Adipocyte (in vitro differentiated cells): ENCODE results near the gene ABCD1.
A peak's percentile ranks its signal among the peaks of the same experiment; 100 is the strongest.
"Not testable (repeated sequence)": the region's sequence is repeated elsewhere in the genome, so short reads cannot be mapped to it uniquely, and the experiment has no call there.

Experiments used
- DNase-seq: peaks from one replicate; pipeline ENCODE4 v3.0.0-alpha.2; 2015; ENCODE audit warnings: low read depth
- H3K27me3 ChIP-seq: replicated peaks from 2 replicates; pipeline ENCODE4 v1.7.0; 2013; ENCODE audit warnings: mild to moderate bottlenecking, low read length, moderate library complexity; ENCODE audit not compliant: control insufficient read depth, insufficient read depth
- H3K36me3 ChIP-seq: 2 replicates; pipeline ENCODE4 v1.7.0; 2013; ENCODE audit warnings: low read length, mild to moderate bottlenecking, moderate library complexity; ENCODE audit not compliant: control insufficient read depth, insufficient read depth, severe bottlenecking
- H3K4me1 ChIP-seq: 2 replicates; pipeline ENCODE4 v1.7.0; 2013; ENCODE audit warnings: mild to moderate bottlenecking, low read length, moderate library complexity; ENCODE audit not compliant: control insufficient read depth, insufficient read depth
- H3K4me3 ChIP-seq: 2 replicates; pipeline ENCODE4 v1.7.0; 2013; ENCODE audit warnings: mild to moderate bottlenecking, low read length, moderate library complexity
- H3K9ac ChIP-seq: 2 replicates; pipeline ENCODE4 v1.7.0; 2013; ENCODE audit warnings: mild to moderate bottlenecking, low read length, moderate library complexity
- H3K9me3 ChIP-seq: 2 replicates; pipeline ENCODE4 v1.7.0; 2013; ENCODE audit warnings: mild to moderate bottlenecking, low read length, moderate library complexity; ENCODE audit not compliant: control insufficient read depth

Gene ABCD1

DNA sequence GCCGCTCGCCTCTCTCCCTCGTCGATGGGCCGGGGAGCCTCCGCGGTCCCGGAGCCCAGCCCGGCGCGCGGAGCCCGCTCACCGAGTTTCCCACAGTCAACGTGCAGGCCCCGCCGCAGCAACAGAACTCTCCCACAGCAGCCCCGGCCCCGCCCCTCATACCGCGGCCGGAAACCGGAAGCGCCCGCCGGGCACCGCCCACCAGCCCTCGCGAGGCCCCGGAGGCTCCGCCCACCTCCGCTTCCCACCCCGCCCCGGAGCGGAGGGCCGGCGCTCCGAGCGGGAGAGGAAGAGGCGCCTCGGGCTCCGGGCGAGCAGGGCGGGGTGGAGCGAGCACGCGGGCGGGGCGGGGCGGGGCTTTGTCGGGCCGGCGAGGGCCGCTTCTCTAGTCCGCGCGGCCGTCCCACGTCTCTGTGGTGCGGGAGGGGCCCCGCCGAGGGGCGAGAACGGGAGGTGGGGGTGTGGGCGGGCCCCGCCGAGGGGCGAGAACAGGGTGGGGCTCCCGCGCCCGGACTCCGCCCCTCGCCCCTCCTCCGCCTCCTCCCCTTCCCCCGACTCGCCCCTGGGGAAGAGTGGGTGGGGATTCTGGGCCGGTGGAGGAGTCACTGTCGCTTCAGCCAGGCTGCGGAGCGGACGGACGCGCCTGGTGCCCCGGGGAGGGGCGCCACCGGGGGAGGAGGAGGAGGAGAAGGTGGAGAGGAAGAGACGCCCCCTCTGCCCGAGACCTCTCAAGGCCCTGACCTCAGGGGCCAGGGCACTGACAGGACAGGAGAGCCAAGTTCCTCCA, at the start of gene ABCD1, which contains the start of gene BCAP31:
Gene ABCD1, plus strand, starts transcription at position 605 of the 787 bp plus-strand sequence. CDS start 411 bp downstream, outside the sequence.
Gene BCAP31, minus strand, starts transcription at position 136 of the 787 bp plus-strand sequence. CDS start 1,143 bp downstream, outside the sequence.
- peaks cover 37% of the 10 kb centered on the region for H3K4me1 ChIP-seq
- peaks cover 22% of the 10 kb centered on the region for H3K36me3 ChIP-seq
- H3K9me3 ChIP-seq, result no peaks in the 10 kb centered on the region
- peak; percentile 93 for DNase-seq
- no peaks in the 10 kb centered on the region for H3K27me3 ChIP-seq
- peak within 1 kb of the TSS; percentile 79 for H3K4me3 ChIP-seq
- peak within 1 kb of the TSS; percentile 82 for H3K9ac ChIP-seq

- Histone ChIP-seq H3K27me3 (peaks cover 16% of the 10 kb centered on the region), H3K4me1 (no peaks in the 10 kb centered on the region), H3K4me3 (no peak overlapping the region), H3K9me3 (peaks cover 6% of the 10 kb centered on the region), H3K36me3 (no peaks in the 10 kb centered on the region), H3K9ac (no peak overlapping the region)
- DNase-seq, result no peak
Observed at GRCh38 chrX:153681175-153681574, 43.5 kb upstream of the ABCD1 start.

DNA sequence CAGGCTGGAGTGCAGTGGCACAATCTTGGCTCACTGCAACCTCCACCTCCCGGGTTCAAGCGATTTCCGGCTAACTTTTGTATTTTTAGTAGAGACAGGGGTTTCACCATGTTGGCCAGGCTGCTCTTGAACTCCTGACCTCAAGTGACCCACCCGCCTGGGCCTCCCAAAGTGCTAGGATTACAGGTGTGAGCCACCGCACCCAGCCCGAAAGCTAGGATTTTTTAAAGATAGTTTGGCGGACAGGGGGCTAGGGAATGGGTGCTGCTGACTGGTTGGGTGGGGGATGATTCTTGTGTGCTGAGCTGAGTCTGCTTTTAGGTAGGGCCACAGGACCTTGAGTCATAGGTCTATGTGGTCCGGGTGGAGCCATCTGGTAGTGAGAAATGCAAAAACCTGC, 41.2 kb upstream of the ABCD1 start:
- not testable (repeated sequence) for DNase-seq, H3K4me3 ChIP-seq, H3K9me3 ChIP-seq, H3K4me1 ChIP-seq, H3K36me3 ChIP-seq, H3K9ac ChIP-seq
- peaks cover 14% of the 10 kb centered on the region for H3K27me3 ChIP-seq

DNA sequence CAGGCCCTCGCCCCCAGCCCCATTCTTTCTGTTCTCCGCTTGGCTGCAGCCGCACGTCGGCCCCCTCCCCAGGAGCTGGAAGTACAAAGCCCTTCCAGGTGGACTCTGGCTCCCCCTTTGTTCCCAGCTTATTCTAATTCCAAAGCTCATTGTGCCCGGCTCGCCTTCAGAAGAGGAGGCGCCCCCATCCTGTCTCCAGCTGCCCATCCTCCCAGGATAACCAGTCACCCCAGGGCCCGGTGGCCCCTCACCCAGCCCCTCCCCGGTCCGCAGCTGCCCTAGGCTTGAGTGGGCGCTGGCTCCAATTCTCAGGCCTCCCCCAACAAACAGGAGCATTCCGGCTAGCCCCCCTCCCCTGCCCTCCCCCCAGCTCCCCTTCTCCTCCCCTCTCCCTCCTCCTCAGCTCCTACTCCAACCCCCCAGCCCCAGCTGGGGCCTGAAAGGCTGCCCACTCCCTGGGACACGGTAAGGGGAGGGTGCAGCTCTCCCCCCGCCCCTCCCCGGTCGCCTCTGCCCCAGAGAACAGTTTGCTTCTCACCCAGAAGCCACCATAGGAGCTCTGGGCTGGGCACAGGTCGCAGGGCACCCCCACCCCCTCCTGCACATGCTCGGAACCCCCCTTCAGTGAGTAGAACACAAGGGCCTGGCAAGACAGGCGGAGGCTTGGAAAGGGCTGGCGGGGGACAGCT, 40.0 kb upstream of the ABCD1 start:
- peaks cover 6% of the 10 kb centered on the region for H3K9me3 ChIP-seq
- no peak overlapping the region for H3K9ac ChIP-seq
- no peaks in the 10 kb centered on the region for H3K36me3 ChIP-seq
- peaks cover under 1% of the 10 kb centered on the region for H3K4me1 ChIP-seq
- no peak overlapping the region for H3K4me3 ChIP-seq
- no peak for DNase-seq
- H3K27me3 ChIP-seq, result peaks cover 9% of the 10 kb centered on the region

DNA sequence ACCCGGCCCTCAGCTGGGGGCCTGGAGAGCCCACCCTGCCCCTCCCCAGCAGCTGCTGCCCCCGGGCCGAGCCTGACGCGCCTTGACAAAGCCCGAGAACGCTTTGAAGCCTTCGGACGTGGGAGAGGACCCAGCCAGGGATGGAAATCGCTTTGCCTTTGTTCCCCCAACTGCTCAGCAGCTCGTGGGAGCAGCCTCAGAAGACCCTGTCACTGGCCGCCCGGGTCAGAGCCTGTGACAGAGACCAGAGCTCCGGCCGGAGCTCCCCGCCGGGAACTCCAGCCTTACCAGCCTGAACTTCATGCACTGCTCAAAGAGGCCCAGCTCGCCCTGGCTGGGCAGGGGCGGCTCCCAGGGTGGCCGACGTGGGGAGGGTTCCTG, 39.5 kb upstream of the ABCD1 start:
- no peak for DNase-seq
- H3K36me3 ChIP-seq, result no peaks in the 10 kb centered on the region
- H3K4me1 ChIP-seq, result peaks cover 6% of the 10 kb centered on the region
- H3K4me3 ChIP-seq, result no peak overlapping the region
- H3K9ac ChIP-seq, result no peak overlapping the region
- H3K9me3 ChIP-seq, result peaks cover 6% of the 10 kb centered on the region
- peaks cover 5% of the 10 kb centered on the region for H3K27me3 ChIP-seq

- H3K27me3 ChIP-seq, result peaks cover 3% of the 10 kb centered on the region
- DNase-seq, result no peak
- no peak overlapping the region for H3K4me3 ChIP-seq
- no peaks in the 10 kb centered on the region for H3K36me3 ChIP-seq
- H3K9me3 ChIP-seq, result peaks cover 6% of the 10 kb centered on the region
- H3K9ac ChIP-seq, result no peak overlapping the region
- peaks cover 7% of the 10 kb centered on the region for H3K4me1 ChIP-seq
Observed at GRCh38 chrX:153685751-153686696, 38.6 kb upstream of the ABCD1 start.

GRCh38 chrX:153686711-153687110, 37.9 kb upstream of the ABCD1 start:
- Histone ChIP-seq H3K9me3 (peaks cover 6% of the 10 kb centered on the region), H3K9ac (no peak overlapping the region), H3K4me3 (no peak overlapping the region), H3K4me1 (peaks cover 7% of the 10 kb centered on the region), H3K36me3 (no peaks in the 10 kb centered on the region), H3K27me3 (no peaks in the 10 kb centered on the region)
- no peak for DNase-seq

DNA sequence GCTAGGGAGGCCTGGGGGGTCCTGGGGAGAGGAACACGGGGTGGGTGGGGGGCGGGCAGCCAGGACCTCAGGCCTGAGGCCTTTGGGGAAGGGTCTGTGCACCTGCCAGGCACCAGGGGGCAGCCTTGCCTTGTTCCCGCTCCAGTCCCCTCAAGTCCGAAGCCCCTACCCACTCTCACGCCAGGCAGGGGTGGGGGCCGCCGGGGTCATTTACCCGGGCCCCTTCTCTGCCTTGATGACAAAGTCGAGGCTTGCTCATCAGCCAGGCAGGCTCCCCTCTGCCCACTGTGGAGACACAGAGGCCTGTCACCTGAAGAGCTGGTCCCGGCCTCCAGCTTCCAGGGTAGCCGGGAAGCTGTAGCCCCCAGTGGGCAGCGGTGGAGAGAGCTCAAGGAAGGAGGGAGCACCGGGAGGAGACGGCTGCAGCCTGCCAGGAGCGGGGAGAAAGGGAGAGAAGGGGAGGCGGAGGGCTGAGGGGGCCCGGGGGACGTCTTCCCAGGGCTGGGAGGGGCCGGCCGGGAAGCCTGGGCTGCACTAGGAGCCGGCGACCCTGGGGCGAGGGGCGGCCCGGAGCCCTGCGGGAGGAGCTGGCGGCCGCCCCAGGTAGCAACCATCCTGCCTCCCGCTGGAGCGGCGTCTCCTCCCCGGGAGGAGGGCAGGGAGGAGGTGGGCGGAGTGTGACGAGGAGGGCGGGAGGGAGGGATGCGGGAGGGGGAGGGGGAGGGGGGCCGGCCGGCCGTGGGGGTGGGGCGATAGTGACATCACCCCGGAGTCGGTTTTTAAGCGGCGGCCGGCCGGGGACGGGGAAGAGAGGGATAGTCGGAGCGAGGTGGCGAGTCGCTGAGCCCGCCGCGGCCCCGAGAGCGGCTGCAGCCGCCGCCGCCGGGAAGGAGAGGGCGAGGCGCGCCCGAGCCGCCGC, 37.3 kb upstream of the ABCD1 start, which contains the start of gene SLC6A8:
Gene SLC6A8, plus strand, starts transcription at position 806 of the 919 bp plus-strand sequence. CDS start 649 bp downstream, outside the sequence.
- peak within 1 kb of the TSS; percentile 71 for H3K4me3 ChIP-seq
- H3K9me3 ChIP-seq, result peaks cover 6% of the 10 kb centered on the region
- no peak within 1 kb of the TSS for H3K9ac ChIP-seq
- H3K4me1 ChIP-seq, result peaks cover 7% of the 10 kb centered on the region
- peak; percentile 79 for DNase-seq
- no peaks in the 10 kb centered on the region for H3K27me3 ChIP-seq
- H3K36me3 ChIP-seq, result no peaks in the 10 kb centered on the region

DNA sequence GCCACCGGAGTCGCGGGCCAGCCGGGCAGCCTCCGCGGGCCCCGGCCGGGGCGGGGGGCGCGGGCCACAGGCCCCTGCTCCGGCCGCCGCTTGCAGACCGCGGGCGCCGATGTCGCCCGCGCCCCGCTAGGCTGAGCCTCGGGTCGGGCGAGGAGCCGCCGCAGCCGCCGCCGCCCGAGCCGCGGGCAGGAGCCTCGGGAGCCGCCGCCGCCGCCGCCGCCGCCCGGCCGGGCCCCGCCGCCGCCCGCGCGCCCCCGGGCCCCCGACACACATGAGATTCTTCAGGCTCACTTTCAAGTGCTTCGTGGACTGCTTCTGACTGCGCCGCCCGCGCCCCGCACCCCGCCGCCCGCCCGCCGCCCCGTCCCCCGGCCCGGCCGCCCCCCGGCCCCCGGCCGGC, 36.6 kb upstream of the ABCD1 start:
- H3K36me3 ChIP-seq, result no peaks in the 10 kb centered on the region
- peaks cover 6% of the 10 kb centered on the region for H3K9me3 ChIP-seq
- no peaks in the 10 kb centered on the region for H3K27me3 ChIP-seq
- peak; percentile 27 for DNase-seq
- H3K4me1 ChIP-seq, result peaks cover 7% of the 10 kb centered on the region
- no peak overlapping the region for H3K4me3 ChIP-seq
- H3K9ac ChIP-seq, result no peak overlapping the region

- peaks cover 5% of the 10 kb centered on the region for H3K9me3 ChIP-seq
- peaks cover 7% of the 10 kb centered on the region for H3K4me1 ChIP-seq
- H3K9ac ChIP-seq, result no peak overlapping the region
- no peaks in the 10 kb centered on the region for H3K36me3 ChIP-seq
- peak; percentile 20 for DNase-seq
- no peaks in the 10 kb centered on the region for H3K27me3 ChIP-seq
- H3K4me3 ChIP-seq, result peak overlapping the region; percentile 71
Observed at GRCh38 chrX:153688506-153688905, 36.1 kb upstream of the ABCD1 start.
